Urinary bladder (tissue), 4 donors: Measurements from ENCODE around the gene LLCFC1. TPM values are rescaled to one million over a fixed set of nuclear protein-coding genes. Genes with fewer than 3 reads are reported as not detected.
"Not testable (repeated sequence)": the region's sequence is repeated elsewhere in the genome, so short reads cannot be mapped to it uniquely, and the experiment has no call there.

ENCODE experiments used
- DNase-seq: peaks from one replicate; pipeline ENCODE4 v3.0.0-alpha.2; 2015; ENCODE audit errors: extremely low spot score
- H3K27ac ChIP-seq: one replicate; pipeline ENCODE4 v1.5.1; 2013; ENCODE audit warnings: low read depth, mild to moderate bottlenecking, moderate library complexity
- H3K36me3 ChIP-seq: one replicate; pipeline ENCODE4 v1.6.1; 2013; ENCODE audit warnings: mild to moderate bottlenecking, moderate library complexity; ENCODE audit not compliant: insufficient read depth
- H3K4me1 ChIP-seq: one replicate; pipeline ENCODE4 v1.6.1; 2013; ENCODE audit warnings: mild to moderate bottlenecking, moderate library complexity; ENCODE audit not compliant: insufficient read depth
- H3K4me3 ChIP-seq: one replicate; pipeline ENCODE4 v1.5.1; 2013; ENCODE audit warnings: low read depth, low read length
- WGBS: extraction: QIAGEN DNeasy Blood & Tissue Kit; methylation state at CpG from one replicate; pipeline ENCODE4 v1.1.7; 2013; 5-methylcytosine and 5-hydroxymethylcytosine counted together
- polyA plus RNA-seq: library from polyadenylated mRNA; stranded (reverse); fragments of 200-250 nt; gene quantifications from one replicate; pipeline ENCODE4 v1.2.3, GENCODE V29; 2013
- total RNA-seq: library from RNA; depleted of rRNA; stranded (reverse); fragments of >200 nt; gene quantifications from one replicate; pipeline ENCODE4 v1.2.3, GENCODE V29; 2014
- donor health status: healthy with polysubstance abuse.
- donor health status: healthy.

LLCFC1 gene
- total and polyA plus RNA-seq, 2 donors = not detected

DNA sequence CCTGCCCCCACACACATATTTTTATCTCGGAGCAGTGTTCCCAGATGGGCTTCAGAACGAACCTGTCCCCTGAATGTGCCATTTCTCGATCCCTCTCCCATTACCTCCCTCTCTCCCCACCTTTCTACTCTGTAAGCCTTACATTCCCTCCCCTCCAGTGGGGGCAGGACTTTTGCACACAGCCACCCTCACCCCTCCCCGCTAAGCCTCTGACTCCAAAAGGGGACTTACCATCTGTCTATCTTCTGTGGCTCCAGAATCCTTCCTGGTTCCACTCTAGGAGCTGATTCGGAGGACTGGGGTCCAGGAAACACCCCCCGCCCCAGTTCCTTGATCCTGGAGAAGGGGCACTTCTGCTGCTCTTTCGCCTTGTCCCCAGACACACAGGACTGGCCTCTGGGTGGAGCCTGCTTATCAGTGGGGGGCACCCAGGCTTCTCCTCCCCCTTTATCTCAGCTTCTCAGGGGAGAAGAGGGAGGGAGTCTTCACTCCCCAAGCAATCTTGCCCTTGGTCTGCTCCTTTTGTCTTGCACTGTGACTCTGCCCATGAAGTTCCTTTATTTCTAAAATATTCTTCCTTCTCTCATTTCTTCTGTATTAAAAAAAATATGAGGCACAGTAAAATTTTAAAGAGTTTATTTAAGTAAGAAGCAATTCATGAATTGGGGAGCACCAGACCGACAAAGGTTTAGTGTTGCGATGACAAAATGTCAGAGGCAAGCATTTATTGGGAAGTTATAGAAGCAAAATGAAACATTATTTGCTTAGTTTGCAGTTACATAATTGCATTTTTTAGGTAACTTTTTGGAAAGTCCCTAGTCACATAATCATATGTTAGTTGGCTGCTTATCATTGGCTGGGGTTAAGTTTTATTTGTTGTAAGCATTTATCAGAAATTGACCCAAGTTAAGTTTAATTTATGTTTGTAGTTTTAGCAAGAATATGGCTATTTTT is 23.0 kb downstream of the LLCFC1 start, which contains the start of gene KEL:
Gene KEL, minus strand, starts transcription at position 391 of the 954 bp plus-strand sequence. Its CDS starts 157 bp downstream, at position 234.
- Histone ChIP-seq H3K36me3 (no peaks in the 10 kb centered on the region), H3K4me3 (no peak within 1 kb of the TSS), H3K4me1 (no peaks in the 10 kb centered on the region), H3K27ac (no peak within 1 kb of the TSS)
- no peak for DNase-seq
- 57% methylated on average over 9 of the region's 9 CpGs for WGBS

DNA sequence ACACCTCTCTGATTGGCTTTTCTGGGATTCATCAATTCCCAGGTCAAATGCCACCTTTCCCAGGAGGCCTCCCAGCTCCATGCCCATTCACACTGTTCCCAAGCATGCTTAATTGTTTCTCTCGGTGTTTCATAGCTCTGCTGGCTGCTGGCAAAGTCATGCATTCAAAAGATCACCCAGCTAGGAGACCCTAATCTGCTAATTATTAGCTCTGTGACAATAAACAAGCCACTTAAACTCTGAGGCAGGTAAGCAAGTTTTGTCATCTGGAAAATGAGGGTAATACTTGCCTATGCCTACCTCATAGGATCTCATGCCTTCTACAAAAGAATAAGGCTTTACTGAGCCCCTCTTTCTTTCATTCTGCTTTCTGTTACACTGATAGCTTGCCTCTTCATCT is 23.7 kb downstream of the LLCFC1 start:
- Histone ChIP-seq H3K4me1 (no peaks in the 10 kb centered on the region), H3K27ac (no peak overlapping the region), H3K36me3 (no peaks in the 10 kb centered on the region), H3K4me3 (no peak overlapping the region)
- DNase-seq = no peak
- 35% methylated on average over 1 of the region's 1 CpG for WGBS

- no peak overlapping the region for H3K4me3 ChIP-seq
- WGBS = 90% methylated on average over 2 of the region's 2 CpGs
- H3K4me1 ChIP-seq = no peaks in the 10 kb centered on the region
- no peak for DNase-seq
- H3K27ac ChIP-seq = no peak overlapping the region
- no peaks in the 10 kb centered on the region for H3K36me3 ChIP-seq
Measured at GRCh38 chr7:142963993-142964392, 24.7 kb downstream of the LLCFC1 start.

- no peaks in the 10 kb centered on the region for H3K4me1 ChIP-seq
- 79% methylated on average over 6 of the region's 6 CpGs for WGBS
- H3K4me3 ChIP-seq = no peak overlapping the region
- H3K36me3 ChIP-seq = no peaks in the 10 kb centered on the region
- no peak for DNase-seq
- no peak overlapping the region for H3K27ac ChIP-seq
Measured at GRCh38 chr7:142964502-142965246, 25.4 kb downstream of the LLCFC1 start.

DNA sequence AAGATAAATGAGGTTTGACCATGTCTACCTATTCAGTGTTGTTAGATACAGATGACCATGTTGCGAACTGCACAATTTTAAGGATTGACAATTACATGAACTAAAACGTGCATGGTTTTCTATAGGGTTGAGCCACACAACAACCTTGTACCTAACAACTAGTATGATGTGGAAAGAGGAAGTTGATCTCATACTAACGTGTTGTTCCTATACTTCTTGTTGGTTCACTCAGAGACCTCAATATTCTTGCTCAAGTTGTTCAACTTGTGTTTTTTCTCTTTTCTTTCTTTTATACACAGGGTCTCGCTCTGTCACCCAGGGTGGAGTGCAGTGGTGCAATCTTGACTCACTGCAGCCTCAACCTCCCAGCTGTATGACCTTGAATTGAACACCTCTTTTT is 28.9 kb downstream of the LLCFC1 start:
- WGBS = 84% methylated on average over 4 of the region's 4 CpGs
- Histone ChIP-seq H3K4me3 (no peak overlapping the region), H3K36me3 (no peaks in the 10 kb centered on the region), H3K27ac (no peak overlapping the region), H3K4me1 (no peaks in the 10 kb centered on the region)
- no peak for DNase-seq

- 64% methylated on average over 4 of the region's 4 CpGs for WGBS
- no peak for DNase-seq
- no peak overlapping the region for H3K27ac ChIP-seq
Measured at GRCh38 chr7:142969183-142969582, 29.9 kb downstream of the LLCFC1 start.

GRCh38 chr7:142974626-142975025 is 35.3 kb downstream of the LLCFC1 start:
- H3K4me3 ChIP-seq = no peak overlapping the region
- no peak overlapping the region for H3K27ac ChIP-seq
- no peaks in the 10 kb centered on the region for H3K4me1 ChIP-seq
- 77% methylated on average over 3 of the region's 3 CpGs for WGBS
- DNase-seq = no peak
- H3K36me3 ChIP-seq = no peaks in the 10 kb centered on the region

More at GRCh38 chr7:142969183-142969582, 29.9 kb downstream of the LLCFC1 start:
- H3K4me3 ChIP-seq = no peak overlapping the region
- H3K4me1 ChIP-seq = no peaks in the 10 kb centered on the region
- H3K36me3 ChIP-seq = no peaks in the 10 kb centered on the region

DNA sequence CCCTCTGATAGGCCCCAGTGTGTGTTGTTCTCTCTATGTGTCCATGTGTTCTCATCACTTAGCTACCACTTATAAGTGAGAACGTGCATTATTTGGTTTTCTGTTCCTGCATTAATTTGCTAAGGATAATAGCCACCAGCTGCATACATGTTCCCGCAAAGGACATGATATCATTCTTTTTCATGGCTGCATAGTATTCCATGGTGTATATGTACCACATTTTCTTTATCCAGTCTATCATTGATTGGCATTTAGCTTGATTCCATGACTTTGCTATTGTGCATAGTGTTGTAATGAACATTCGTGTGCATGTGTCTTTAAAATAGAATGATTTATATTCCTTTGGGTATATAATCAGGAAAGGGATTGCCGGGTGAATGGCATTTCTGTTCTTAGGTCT is 39.1 kb downstream of the LLCFC1 start:
- 88% methylated on average over 4 of the region's 4 CpGs for WGBS
- DNase-seq = not testable (repeated sequence)

GRCh38 chr7:142983825-142984224 is 44.5 kb downstream of the LLCFC1 start:
- Histone ChIP-seq H3K36me3 (no peaks in the 10 kb centered on the region), H3K4me1 (no peaks in the 10 kb centered on the region), H3K4me3 (no peak overlapping the region), H3K27ac (no peak overlapping the region)
- no peak for DNase-seq
- WGBS = 87% methylated on average over 1 of the region's 1 CpG

More for the DNA sequence above, 39.1 kb downstream of the LLCFC1 start:
- H3K4me3 ChIP-seq, H3K4me1 ChIP-seq, H3K36me3 ChIP-seq, H3K27ac ChIP-seq: not testable (repeated sequence)

DNA sequence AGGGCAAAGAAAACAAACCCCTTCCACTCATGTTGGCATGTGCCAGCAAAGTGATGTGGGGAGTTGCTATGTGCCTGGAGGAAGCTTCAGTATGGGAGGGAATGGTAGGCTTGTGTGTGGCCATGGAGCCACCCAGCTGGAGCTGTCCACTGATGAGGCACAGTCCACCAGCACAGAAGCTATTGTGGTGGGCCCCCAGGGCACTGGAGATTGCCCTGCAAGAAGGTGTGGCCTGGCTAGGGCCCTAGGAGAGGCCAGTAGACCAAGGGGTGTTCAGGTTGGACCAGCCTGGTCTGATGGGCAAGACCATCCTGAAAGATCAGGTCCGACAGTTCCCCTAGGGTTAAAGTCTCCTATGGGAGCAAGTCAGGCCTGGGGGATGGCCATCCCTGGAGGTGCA is 45.0 kb downstream of the LLCFC1 start:
- Histone ChIP-seq H3K4me3 (no peak overlapping the region), H3K27ac (no peak overlapping the region), H3K4me1 (no peaks in the 10 kb centered on the region), H3K36me3 (no peaks in the 10 kb centered on the region)
- DNase-seq = no peak
- WGBS = 100% methylated on average over 1 of the region's 1 CpG

Other genes starting within 250 kb of the LLCFC1 start
- not detected for gene PRSS1, start 190.0 kb upstream of the LLCFC1 start, total RNA-seq
- gene PRSS1, start 190.0 kb upstream of the LLCFC1 start, polyA plus RNA-seq = 3.0 TPM
- not detected for gene PRSS2, start 168.5 kb upstream of the LLCFC1 start, total RNA-seq
- 3.2 TPM for gene PRSS2, start 168.5 kb upstream of the LLCFC1 start, polyA plus RNA-seq
- gene EPHB6, start 84.4 kb upstream of the LLCFC1 start, total RNA-seq = 10.8 TPM
- 23.4 TPM for gene EPHB6, start 84.4 kb upstream of the LLCFC1 start, polyA plus RNA-seq
- 0.74 TPM for gene TRPV6, start 53.7 kb upstream of the LLCFC1 start, total RNA-seq
- gene TRPV6, start 53.7 kb upstream of the LLCFC1 start, polyA plus RNA-seq = 0.32 TPM
- gene TRPV5, start 5.7 kb upstream of the LLCFC1 start, total RNA-seq = 0.26 TPM
- gene TRPV5, start 5.7 kb upstream of the LLCFC1 start, polyA plus RNA-seq = not detected
- gene KEL, start 22.9 kb downstream of the LLCFC1 start, total RNA-seq = 0.16 TPM
- 0.18 TPM for gene KEL, start 22.9 kb downstream of the LLCFC1 start, polyA plus RNA-seq
- gene OR9A2, start 87.6 kb downstream of the LLCFC1 start, total RNA-seq = 1.1 TPM
- not detected for gene OR9A2, start 87.6 kb downstream of the LLCFC1 start, polyA plus RNA-seq
- not detected for gene OR6V1, start 112.9 kb downstream of the LLCFC1 start, total RNA-seq
- not detected for gene OR6V1, start 112.9 kb downstream of the LLCFC1 start, polyA plus RNA-seq
- not detected for gene PIP, start 192.6 kb downstream of the LLCFC1 start, total RNA-seq
- not detected for gene PIP, start 192.6 kb downstream of the LLCFC1 start, polyA plus RNA-seq
- gene TAS2R39, start 243.9 kb downstream of the LLCFC1 start, total RNA-seq = not detected
- gene TAS2R39, start 243.9 kb downstream of the LLCFC1 start, polyA plus RNA-seq = not detected